ENCODE measurements around the gene TMEM50B. TPM values are rescaled to one million over a fixed set of nuclear protein-coding genes. Genes with fewer than 3 reads are reported as not detected.
"Not testable (repeated sequence)": the region's sequence is repeated elsewhere in the genome, so short reads cannot be mapped to it uniquely, and the experiment has no call there.

Gene TMEM50B
- polyA plus RNA-seq, 1 donor: 60.5 TPM

DNA sequence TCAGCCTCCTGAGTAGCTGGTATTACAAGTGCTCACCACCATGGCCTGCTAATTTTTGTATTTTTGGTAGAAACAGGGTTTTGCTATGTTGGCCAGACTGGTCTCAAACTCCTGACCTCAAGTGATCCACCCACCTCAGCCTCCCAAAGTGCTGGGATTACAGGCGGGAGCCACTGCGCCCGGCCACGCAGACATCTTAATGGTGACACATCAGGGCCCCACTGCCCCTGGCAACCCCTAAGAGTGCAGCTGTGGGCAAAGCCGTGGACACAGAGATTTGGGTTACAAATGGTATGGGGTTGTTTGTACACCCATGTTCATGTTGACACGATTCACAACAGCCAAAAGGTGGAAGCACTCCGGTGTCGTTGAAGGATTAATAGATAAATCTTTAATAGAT, 46.8 kb downstream of the TMEM50B start:
- no peak for DNase-seq

GRCh38 chr21:33432496-33432895, 47.3 kb downstream of the TMEM50B start:
- DNase-seq: no peak

- DNase-seq: no peak
Observed at GRCh38 chr21:33430858-33431257, 48.9 kb downstream of the TMEM50B start.

GRCh38 chr21:33428669-33429068, 51.1 kb downstream of the TMEM50B start:
- no peak for DNase-seq

DNA sequence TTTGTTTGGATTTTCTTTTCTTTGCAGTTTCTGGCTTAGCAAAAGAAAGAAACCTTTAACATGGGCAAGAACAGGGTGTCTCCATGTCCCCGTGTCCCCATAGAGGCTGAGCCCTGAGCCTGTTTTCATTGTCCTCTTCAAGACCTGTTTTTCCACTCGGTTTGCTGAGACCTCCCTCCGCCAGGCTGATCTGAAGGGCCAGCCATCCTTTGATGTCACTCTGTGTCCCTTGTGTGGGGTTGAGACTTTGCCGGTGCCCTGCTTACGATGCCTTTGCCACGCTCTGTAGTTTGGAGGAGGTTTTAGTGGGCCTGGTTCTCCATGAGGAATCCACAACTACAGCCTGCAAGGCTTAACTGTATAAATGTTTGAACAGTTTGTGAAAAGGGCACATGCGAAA, 52.7 kb downstream of the TMEM50B start:
- DNase-seq: no peak

GRCh38 chr21:33425825-33426224, 53.9 kb downstream of the TMEM50B start:
- DNase-seq: no peak

DNA sequence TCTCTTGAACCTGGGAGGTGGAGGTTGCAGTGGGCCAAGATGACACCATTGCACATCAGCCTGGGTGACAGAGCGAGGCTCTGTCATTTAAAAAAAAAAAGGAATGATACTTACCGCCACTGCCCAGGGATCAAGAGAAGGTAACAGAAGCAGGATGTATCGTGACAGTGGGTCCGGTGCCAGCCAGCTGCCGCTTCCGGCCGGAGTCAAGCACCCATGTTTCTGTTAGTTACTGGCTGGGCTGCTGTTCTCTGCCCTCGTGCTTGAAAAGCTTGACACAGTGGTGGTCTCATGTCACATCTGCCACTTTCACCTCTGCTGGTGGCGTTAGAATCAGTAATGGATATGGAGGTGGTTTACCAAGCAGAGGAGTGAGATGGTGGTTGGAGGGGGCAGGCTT, 55.6 kb downstream of the TMEM50B start:
- DNase-seq: no peak

DNA sequence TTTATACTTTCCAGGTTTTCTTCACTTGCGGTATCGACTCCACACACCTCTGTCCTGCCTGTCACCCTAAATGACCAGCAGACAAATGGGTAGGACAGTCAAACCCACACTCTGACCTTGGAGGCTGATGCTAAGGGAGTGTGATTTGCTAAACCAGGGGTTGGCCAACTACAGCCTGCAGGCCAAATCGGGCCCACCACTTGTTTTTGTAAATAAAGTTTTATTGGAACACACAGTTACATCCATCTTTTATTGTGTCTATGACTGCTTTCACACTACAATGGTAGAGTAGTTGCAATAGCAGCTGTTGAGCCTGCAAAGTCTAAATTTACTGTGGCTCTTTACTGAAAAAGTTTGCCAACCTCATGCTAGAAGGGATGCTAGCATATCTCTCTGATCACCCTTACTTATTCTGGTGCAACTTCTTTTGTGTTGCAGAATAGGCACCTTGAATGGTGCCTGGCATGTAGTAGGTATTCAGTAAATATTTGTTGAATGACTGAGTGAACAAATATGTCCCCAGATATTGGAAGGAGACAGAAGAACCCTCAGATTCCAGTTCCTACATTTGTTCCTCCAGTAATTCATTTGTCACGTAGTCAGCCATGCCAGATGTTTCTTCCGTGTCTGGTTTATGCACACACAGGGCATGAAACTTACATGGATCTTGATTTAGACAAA, 57.9 kb downstream of the TMEM50B start:
- no peak for DNase-seq

- no peak for DNase-seq
Observed at GRCh38 chr21:33419538-33420123, 60.1 kb downstream of the TMEM50B start.

DNA sequence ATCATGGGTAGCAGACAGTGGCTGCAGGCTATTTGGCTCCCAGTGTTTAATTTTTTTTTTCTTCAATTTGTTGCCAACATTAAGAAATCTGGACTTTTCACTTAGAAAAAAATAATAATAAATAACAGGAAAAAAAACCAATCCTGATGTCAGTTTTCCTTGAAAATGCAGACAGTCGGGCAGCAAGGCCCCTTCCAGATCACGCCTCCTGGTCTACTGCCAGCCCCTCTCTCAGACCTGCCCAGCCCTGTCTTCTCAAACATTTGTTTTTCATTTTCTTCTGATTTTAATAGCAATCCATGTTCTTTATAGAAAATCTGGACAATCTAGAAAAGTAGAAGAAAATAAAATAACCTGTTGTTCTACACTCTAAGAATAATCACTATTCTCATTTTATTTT, 61.1 kb downstream of the TMEM50B start:
- no peak for DNase-seq

- DNase-seq: no peak
Observed at GRCh38 chr21:33414926-33415325, 64.8 kb downstream of the TMEM50B start.

DNA sequence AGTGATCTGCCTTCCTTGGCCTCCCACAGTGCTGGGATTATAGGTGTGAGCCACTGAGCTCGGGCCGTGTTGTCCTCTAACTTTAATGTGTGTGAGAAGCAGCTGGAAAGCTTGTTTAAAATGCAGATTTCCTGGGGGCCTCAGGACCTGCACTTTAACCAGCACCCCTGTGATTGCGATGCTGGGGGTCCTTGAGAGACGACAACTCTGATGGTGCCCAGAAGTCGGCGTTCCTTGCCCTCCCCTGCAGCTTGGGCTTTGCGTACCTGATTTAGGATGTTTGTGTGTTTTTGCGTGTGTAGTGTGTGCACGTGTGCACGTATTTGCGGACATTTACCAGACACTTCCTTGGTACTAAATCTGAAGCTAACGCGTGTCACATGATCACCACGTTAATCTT, 65.7 kb downstream of the TMEM50B start:
- no peak for DNase-seq

- no peak for DNase-seq
Observed at GRCh38 chr21:33412832-33413519, 66.8 kb downstream of the TMEM50B start.

DNA sequence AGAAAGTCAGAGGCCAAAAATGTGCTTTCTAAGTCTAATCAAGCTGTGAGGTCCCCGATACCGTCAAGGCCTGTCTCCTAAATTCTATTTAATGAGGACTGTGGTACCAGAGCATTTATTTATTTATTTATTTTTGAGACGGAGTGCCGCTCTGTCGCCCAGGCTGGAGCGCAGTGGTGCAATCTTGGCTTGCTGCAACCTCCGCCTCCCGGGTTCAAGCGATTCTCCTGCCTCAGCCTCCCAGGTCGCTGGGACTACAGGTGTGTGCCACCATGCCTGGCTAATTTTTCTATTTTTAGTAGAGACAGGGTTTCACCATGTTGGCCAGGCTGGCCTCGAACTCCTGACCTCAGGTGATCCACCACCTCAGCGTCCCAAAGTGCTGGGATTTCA, 67.3 kb downstream of the TMEM50B start:
- DNase-seq: not testable (repeated sequence)

GRCh38 chr21:33411949-33412430, 67.8 kb downstream of the TMEM50B start:
- DNase-seq: no peak

GRCh38 chr21:33406493-33406892, 73.3 kb downstream of the TMEM50B start:
- DNase-seq: no peak

- no peak for DNase-seq
Observed at GRCh38 chr21:33403786-33404585, 75.8 kb downstream of the TMEM50B start.

GRCh38 chr21:33403128-33403785, 76.5 kb downstream of the TMEM50B start, which contains the start of gene IFNGR2:
Gene IFNGR2, plus strand, starts transcription at chr21:33403413. Its CDS starts 131 bp downstream, at chr21:33403544.
- no peak for DNase-seq

GRCh38 chr21:33402001-33402979, 77.5 kb downstream of the TMEM50B start:
- DNase-seq: no peak

- no peak for DNase-seq
Observed at GRCh38 chr21:33401630-33401992, 78.2 kb downstream of the TMEM50B start.
